Fibroblast of lung (primary cell): ENCODE measurements around the gene GPR37L1.

ENCODE experiments used
- EZH2 ChIP-seq: IDR thresholded peaks from 2 replicates; pipeline ENCODE4 v1.5.1; 2012; ENCODE audit warnings: low read length, control low read depth, mild to moderate bottlenecking; ENCODE audit errors: missing control alignments
- TF ChIP-seq, protein P1 (sequence below), 2 donors: IDR thresholded peaks in 1 of 2; conservative IDR thresholded peaks in 1 of 2; 1 replicate in 1 of 2; 2 replicates in 1 of 2; pipeline ENCODE4 v1.5.1; 2011 to 2012; ENCODE audit warnings: low read length in 2 of 2, control low read depth in 1 of 2, inconsistent platforms in 1 of 2, low read depth in 1 of 2, mild to moderate bottlenecking in 1 of 2

GRCh38 chr1:202182040-202182877, 59.5 kb downstream of the GPR37L1 start:
- TF ChIP-seq, protein P1, sequence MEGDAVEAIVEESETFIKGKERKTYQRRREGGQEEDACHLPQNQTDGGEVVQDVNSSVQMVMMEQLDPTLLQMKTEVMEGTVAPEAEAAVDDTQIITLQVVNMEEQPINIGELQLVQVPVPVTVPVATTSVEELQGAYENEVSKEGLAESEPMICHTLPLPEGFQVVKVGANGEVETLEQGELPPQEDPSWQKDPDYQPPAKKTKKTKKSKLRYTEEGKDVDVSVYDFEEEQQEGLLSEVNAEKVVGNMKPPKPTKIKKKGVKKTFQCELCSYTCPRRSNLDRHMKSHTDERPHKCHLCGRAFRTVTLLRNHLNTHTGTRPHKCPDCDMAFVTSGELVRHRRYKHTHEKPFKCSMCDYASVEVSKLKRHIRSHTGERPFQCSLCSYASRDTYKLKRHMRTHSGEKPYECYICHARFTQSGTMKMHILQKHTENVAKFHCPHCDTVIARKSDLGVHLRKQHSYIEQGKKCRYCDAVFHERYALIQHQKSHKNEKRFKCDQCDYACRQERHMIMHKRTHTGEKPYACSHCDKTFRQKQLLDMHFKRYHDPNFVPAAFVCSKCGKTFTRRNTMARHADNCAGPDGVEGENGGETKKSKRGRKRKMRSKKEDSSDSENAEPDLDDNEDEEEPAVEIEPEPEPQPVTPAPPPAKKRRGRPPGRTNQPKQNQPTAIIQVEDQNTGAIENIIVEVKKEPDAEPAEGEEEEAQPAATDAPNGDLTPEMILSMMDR (conservative IDR thresholded peaks at IDR 0.05 in 1 of 2, IDR thresholded peaks at IDR 0.05 in 1 of 2; ENCODE audit: low read depth in 1 of 2, low read length in 2 of 2) = no peak
- peak; percentile 48 for TF ChIP-seq EZH2
